Erythroblast (primary cell): Measurements from ENCODE around the gene JMJD8.

Source experiments
- GATA1 ChIP-seq: IDR thresholded peaks from 2 replicates; pipeline ENCODE4 v1.6.1; 2011; ENCODE audit warnings: low read depth, mild to moderate bottlenecking, control low read depth, low read length, moderate library complexity
- POLR2A ChIP-seq: IDR thresholded peaks from 2 replicates; pipeline ENCODE4 v1.6.1; 2011; ENCODE audit warnings: mild to moderate bottlenecking, low read length

DNA sequence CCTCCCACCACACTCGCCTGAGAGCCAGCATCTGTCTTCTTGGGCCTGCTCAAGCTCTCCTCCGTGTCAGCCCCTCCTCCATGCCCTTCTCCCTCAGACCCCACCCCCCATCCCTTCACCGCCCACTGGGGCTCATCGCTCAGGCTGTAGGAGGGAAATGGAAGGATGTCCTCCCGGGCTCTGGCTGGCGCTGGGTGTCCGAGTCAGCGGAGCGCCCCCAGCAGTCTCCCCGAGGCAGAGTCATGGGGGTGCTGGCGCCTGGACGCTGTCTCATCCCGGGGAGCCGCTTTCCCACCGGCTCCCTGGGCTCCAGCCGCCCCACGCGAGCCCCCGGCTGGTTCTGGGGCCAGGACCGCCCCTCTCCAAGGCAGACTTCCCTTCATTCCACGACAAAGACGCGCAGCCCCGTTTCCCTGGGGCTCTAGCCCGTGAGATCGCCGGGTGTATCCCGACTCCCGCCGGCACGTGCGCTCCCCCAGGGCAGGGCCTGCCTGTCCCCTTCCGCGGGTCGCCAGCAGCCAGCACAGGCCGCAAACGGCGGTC is 36.4 kb upstream of the JMJD8 start:
- TF ChIP-seq POLR2A (no peak), GATA1 (no peak)
